ENCODE measurements around the gene OTOS.
A peak's percentile ranks its signal among the peaks of the same experiment; 100 is the strongest.

Gene OTOS

GRCh38 chr2:240112914-240113690 lies 27.4 kb downstream of the OTOS start:
- H3K36me3 ChIP-seq (ENCODE audit: insufficient read depth, low read length), result no peaks in the 10 kb centered on the region
- no peaks in the 10 kb centered on the region; the same call in 1 of the 2 replicates for H3K9me3 ChIP-seq (ENCODE audit: control insufficient read depth, insufficient read depth, low read length)
- no peaks in the 10 kb centered on the region for H3K4me1 ChIP-seq (ENCODE audit: insufficient read depth, low read length)
- H3K9ac ChIP-seq (ENCODE audit: low read depth, low read length), result no peak overlapping the region

- Histone ChIP-seq H3K9me3 (ENCODE audit: control insufficient read depth, insufficient read depth, low read length) (no peaks in the 10 kb centered on the region), H3K9ac (ENCODE audit: low read depth, low read length) (no peak overlapping the region), H3K36me3 (ENCODE audit: insufficient read depth, low read length) (no peaks in the 10 kb centered on the region), H3K4me1 (ENCODE audit: insufficient read depth, low read length) (no peaks in the 10 kb centered on the region)
Observed at GRCh38 chr2:240111253-240111652, 29.2 kb downstream of the OTOS start.

GRCh38 chr2:240109386-240109785 lies 31.1 kb downstream of the OTOS start:
- Histone ChIP-seq H3K9me3 (ENCODE audit: control insufficient read depth, insufficient read depth, low read length) (no peaks in the 10 kb centered on the region), H3K9ac (ENCODE audit: low read depth, low read length) (no peak overlapping the region), H3K36me3 (ENCODE audit: insufficient read depth, low read length) (no peaks in the 10 kb centered on the region), H3K4me1 (ENCODE audit: insufficient read depth, low read length) (no peaks in the 10 kb centered on the region)

GRCh38 chr2:240107477-240107796 lies 33.0 kb downstream of the OTOS start:
- Histone ChIP-seq H3K4me1 (ENCODE audit: insufficient read depth, low read length) (no peaks in the 10 kb centered on the region), H3K36me3 (ENCODE audit: insufficient read depth, low read length) (no peaks in the 10 kb centered on the region)

GRCh38 chr2:240106765-240107476 lies 33.5 kb downstream of the OTOS start:
- H3K4me1 ChIP-seq (ENCODE audit: insufficient read depth, low read length), result no peaks in the 10 kb centered on the region
- no peaks in the 10 kb centered on the region for H3K36me3 ChIP-seq (ENCODE audit: insufficient read depth, low read length)
- no peak overlapping the region for H3K9ac ChIP-seq (ENCODE audit: low read depth, low read length)
- H3K9me3 ChIP-seq (ENCODE audit: control insufficient read depth, insufficient read depth, low read length), result no peaks in the 10 kb centered on the region

More at GRCh38 chr2:240107477-240107796, 33.0 kb downstream of the OTOS start:
- H3K9ac ChIP-seq (ENCODE audit: low read depth, low read length), result no peak overlapping the region
- no peaks in the 10 kb centered on the region for H3K9me3 ChIP-seq (ENCODE audit: control insufficient read depth, insufficient read depth, low read length)

GRCh38 chr2:240105982-240106381 lies 34.5 kb downstream of the OTOS start:
- Histone ChIP-seq H3K9me3 (ENCODE audit: control insufficient read depth, insufficient read depth, low read length) (no peaks in the 10 kb centered on the region), H3K4me1 (ENCODE audit: insufficient read depth, low read length) (no peaks in the 10 kb centered on the region), H3K36me3 (ENCODE audit: insufficient read depth, low read length) (no peaks in the 10 kb centered on the region), H3K9ac (ENCODE audit: low read depth, low read length) (no peak overlapping the region)

- Histone ChIP-seq H3K9ac (ENCODE audit: low read depth, low read length) (no peak overlapping the region), H3K9me3 (ENCODE audit: control insufficient read depth, insufficient read depth, low read length) (no peaks in the 10 kb centered on the region; the same call in 1 of the 2 replicates), H3K36me3 (ENCODE audit: insufficient read depth, low read length) (no peaks in the 10 kb centered on the region), H3K4me1 (ENCODE audit: insufficient read depth, low read length) (no peaks in the 10 kb centered on the region)
Observed at GRCh38 chr2:240103136-240103535, 37.3 kb downstream of the OTOS start.

- no peak overlapping the region for H3K9ac ChIP-seq (ENCODE audit: low read depth, low read length)
- no peaks in the 10 kb centered on the region; the same call in 1 of the 2 replicates for H3K9me3 ChIP-seq (ENCODE audit: control insufficient read depth, insufficient read depth, low read length)
- H3K36me3 ChIP-seq (ENCODE audit: insufficient read depth, low read length), result no peaks in the 10 kb centered on the region
- H3K4me1 ChIP-seq (ENCODE audit: insufficient read depth, low read length), result 0 out of 2 replicates have a peak, but pooled peaks cover 2% of the 10 kb centered on the region
Observed at GRCh38 chr2:240098349-240098748, 42.1 kb downstream of the OTOS start.

GRCh38 chr2:240095556-240096523 lies 44.6 kb downstream of the OTOS start:
- Histone ChIP-seq H3K36me3 (ENCODE audit: insufficient read depth, low read length) (no peaks in the 10 kb centered on the region), H3K9ac (ENCODE audit: low read depth, low read length) (peak overlapping the region; percentile 55), H3K4me1 (ENCODE audit: insufficient read depth, low read length) (0 out of 2 replicates have a peak, but pooled peaks cover 2% of the 10 kb centered on the region), H3K9me3 (ENCODE audit: control insufficient read depth, insufficient read depth, low read length) (peaks cover 3% of the 10 kb centered on the region; the same call in 1 of the 2 replicates)

- Histone ChIP-seq H3K9ac (ENCODE audit: low read depth, low read length) (no peak overlapping the region), H3K9me3 (ENCODE audit: control insufficient read depth, insufficient read depth, low read length) (peaks cover 10% of the 10 kb centered on the region), H3K36me3 (ENCODE audit: insufficient read depth, low read length) (no peaks in the 10 kb centered on the region; the same call in 1 of the 2 replicates), H3K4me1 (ENCODE audit: insufficient read depth, low read length) (no peaks in the 10 kb centered on the region)
Observed at GRCh38 chr2:240089306-240089705, 51.2 kb downstream of the OTOS start.

Measured in ES-I3 (cell line).